IPS-15b (cell line): ENCODE data around the gene ZFAND2A.

Experiments
- H3K27me3 ChIP-seq: one replicate; pipeline ENCODE4 v1.6.1; 2013; ENCODE audit warnings: low read length; ENCODE audit not compliant: control insufficient read depth, insufficient read depth
- H3K36me3 ChIP-seq: one replicate; pipeline ENCODE4 v1.6.1; 2013; ENCODE audit warnings: low read length; ENCODE audit not compliant: control insufficient read depth, insufficient read depth
- H3K4me1 ChIP-seq: one replicate; pipeline ENCODE4 v1.6.1; 2013; ENCODE audit warnings: mild to moderate bottlenecking, low read length; ENCODE audit not compliant: control insufficient read depth, insufficient read depth
- H3K4me3 ChIP-seq: one replicate; pipeline ENCODE4 v1.5.1; 2013; ENCODE audit warnings: low read depth, low read length
- H3K9ac ChIP-seq: one replicate; pipeline ENCODE4 v1.6.1; 2013; ENCODE audit warnings: low read depth, mild to moderate bottlenecking, low read length
- H3K9me3 ChIP-seq: one replicate; pipeline ENCODE4 v1.6.1; 2013; ENCODE audit warnings: mild to moderate bottlenecking, low read length; ENCODE audit not compliant: control insufficient read depth, insufficient read depth

The ZFAND2A gene

DNA sequence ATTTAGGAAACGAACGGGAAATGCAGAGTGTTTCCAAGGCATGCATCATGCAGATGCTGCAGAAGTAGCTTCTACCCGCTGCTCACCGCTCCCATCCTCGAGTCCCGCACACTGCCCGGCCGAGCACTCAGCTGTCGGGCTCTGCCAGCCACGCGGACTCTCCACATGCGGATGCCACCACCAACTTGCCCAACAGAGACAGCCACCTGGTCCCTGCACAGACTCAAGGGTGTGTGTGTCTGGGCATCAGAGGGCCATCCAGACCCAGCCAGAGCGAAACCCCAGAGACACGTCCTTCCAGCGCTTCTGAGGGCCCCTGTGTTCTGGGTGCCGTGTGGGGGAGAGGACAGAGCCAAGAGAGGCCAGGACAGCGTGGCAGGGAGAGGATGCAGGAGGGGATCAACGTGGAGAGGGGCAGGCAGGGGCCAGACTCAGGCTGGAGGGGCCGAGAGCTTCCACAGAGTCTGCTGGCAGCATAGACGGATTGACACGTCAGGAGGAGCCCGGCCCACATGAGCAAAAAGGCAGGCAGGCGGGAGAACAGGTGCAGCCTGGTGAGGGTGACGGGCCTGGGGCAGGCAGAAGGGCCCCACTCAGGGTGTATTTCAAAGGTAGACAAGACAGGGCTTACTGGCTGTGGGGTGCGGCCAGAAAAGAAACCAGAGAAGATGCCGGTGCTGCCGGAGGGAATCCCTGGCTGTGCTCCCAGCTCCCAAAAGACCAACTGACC, 53.8 kb downstream of the ZFAND2A start:
- no peak overlapping the region for H3K4me3 ChIP-seq
- no peak overlapping the region for H3K9ac ChIP-seq
- H3K27me3 ChIP-seq, result no peaks in the 10 kb centered on the region
- peaks cover 6% of the 10 kb centered on the region for H3K36me3 ChIP-seq
- no peaks in the 10 kb centered on the region for H3K9me3 ChIP-seq
- H3K4me1 ChIP-seq, result no peaks in the 10 kb centered on the region

DNA sequence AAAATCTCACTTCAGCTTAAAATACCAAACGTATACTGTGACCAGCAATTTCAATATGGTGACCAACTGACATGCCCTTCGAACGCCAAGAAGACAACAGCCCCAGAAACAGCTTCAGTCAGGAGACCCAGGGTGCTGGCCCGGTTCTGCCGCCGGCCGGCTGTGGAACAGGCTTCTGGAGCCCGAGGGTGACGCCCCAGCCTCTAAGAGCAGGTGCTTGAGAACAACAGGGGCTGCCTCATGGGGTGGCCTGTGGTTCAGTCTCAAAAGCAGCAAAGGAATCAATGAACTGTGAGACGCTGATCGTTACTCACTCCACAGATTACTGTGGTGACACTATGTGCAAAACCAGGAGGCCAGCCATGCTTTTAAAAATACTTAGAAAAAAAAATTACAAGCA, 54.8 kb downstream of the ZFAND2A start:
- no peak overlapping the region for H3K4me3 ChIP-seq
- no peak overlapping the region for H3K9ac ChIP-seq
- H3K27me3 ChIP-seq, result no peaks in the 10 kb centered on the region

DNA sequence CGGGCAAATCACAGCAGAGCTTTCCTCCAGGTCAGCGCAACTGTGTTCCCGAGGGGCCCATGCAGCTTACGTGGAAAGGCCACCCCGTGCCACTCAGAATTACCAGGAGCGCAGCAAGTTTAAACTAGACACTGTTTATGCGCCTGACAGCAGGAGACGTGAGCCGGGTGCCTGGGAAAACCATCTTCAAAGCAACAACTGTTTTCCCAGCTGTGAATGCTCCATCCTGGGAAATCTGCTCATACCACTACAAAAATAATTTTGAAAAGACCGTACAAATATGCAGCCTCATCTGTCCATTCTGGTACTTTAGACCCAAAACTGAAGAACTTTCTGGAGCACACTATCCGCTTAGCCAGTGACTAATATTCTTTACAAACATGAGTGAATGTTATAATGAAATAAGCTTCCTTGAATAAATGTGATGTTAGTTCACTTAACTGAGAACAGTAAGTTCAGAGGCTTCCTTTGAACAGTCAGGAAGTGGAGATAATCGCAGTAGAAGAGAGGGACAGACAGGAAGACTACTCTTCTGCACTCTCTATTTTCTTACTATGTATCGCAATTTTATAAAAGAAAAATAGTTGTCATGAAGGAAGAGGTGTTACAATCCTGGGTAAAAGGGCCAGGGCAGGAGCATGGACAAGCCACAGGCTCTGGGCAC, 55.3 kb downstream of the ZFAND2A start:
- H3K4me1 ChIP-seq, result no peaks in the 10 kb centered on the region
- no peaks in the 10 kb centered on the region for H3K27me3 ChIP-seq
- no peak overlapping the region for H3K9ac ChIP-seq
- H3K9me3 ChIP-seq, result no peaks in the 10 kb centered on the region
- H3K36me3 ChIP-seq, result peaks cover 3% of the 10 kb centered on the region
- H3K4me3 ChIP-seq, result no peak overlapping the region

More for the DNA sequence above, 54.8 kb downstream of the ZFAND2A start:
- Histone ChIP-seq H3K9me3 (no peaks in the 10 kb centered on the region), H3K4me1 (no peaks in the 10 kb centered on the region), H3K36me3 (peaks cover 6% of the 10 kb centered on the region)

DNA sequence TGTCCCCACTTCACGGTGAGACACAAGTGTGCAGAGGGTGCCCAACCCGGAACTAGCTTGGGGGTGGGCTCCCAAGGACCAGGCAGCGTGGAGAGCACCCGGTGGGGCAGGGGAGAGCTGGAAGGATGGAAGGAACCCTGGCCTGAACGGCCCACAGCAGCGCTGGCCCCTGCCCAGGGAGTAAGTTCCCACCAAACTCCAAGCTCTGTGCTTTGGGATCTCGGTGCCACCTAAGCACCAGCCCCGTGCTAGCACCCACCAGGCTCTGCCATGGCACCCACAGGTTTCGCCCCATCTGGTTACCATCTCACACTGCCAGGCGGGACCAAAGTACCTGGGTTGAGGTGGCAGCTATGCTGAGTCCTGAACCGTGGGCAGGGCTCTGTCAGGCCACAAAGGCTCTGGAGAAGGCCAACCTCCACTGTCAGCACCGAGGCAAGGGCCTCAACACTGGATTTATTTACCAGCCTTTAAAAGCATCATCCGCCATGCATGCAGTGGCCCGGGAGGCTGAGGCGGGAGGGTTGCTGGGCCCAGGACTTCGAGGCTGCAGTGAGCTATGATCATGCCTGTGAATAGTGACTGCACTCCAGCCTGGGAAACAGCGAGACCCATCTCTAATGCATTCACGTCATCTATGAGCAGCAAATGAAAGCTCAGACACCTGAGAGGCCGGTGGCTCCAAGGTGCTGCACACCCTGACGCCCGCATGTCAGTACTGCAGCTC, 56.0 kb downstream of the ZFAND2A start:
- Histone ChIP-seq H3K4me1 (no peaks in the 10 kb centered on the region), H3K36me3 (peaks cover 3% of the 10 kb centered on the region), H3K9ac (no peak overlapping the region), H3K9me3 (no peaks in the 10 kb centered on the region), H3K4me3 (no peak overlapping the region), H3K27me3 (no peaks in the 10 kb centered on the region)

DNA sequence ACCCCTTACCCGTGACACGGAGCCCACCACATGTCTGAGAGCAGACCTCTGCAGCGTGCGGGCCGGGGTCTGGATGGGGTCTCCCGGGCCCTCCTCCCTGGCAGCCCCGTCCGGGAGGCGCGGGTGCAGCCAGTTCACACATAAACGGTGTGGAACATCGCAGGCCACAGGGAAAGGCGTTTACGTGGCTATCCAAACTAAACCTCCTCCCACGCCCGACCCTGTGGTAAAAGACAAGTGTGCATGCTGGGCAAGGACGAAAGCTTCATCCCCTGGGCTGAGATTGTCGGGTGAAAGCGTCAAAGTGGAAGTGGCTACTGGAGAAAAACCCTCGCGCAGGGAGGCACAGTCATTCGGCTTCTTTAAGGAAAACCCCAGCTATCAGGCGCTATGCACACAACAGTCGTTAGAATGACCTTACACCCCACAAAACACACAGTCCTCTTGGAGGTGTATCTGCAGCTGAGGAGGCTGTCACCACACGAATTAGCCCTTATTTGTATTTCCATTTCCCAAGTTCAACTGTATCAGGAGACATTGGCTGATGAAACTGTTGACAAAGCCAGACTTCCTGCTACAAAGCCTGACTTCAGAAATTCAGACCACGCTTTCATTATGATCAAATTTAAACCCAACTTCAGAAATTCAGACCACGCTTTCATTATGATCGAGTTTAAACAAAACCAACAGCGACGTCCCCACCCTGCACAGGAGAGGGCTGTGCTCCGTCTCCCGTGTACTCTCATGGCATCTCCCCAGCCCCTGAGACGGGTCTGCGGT, 56.8 kb downstream of the ZFAND2A start:
- no peak overlapping the region for H3K4me3 ChIP-seq
- H3K9me3 ChIP-seq, result no peaks in the 10 kb centered on the region
- peaks cover 3% of the 10 kb centered on the region for H3K36me3 ChIP-seq
- no peaks in the 10 kb centered on the region for H3K27me3 ChIP-seq
- no peak overlapping the region for H3K9ac ChIP-seq
- H3K4me1 ChIP-seq, result no peaks in the 10 kb centered on the region
